Stimulated activated naive CD4-positive, alpha-beta T cell (primary cell): ENCODE data around the gene LRRIQ4.

Source experiments
- DNase-seq, 6 experiments: peaks; one replicate each; lab custom pipeline; 2025; lab: John Stamatoyannopoulos, UW

Gene LRRIQ4

DNA sequence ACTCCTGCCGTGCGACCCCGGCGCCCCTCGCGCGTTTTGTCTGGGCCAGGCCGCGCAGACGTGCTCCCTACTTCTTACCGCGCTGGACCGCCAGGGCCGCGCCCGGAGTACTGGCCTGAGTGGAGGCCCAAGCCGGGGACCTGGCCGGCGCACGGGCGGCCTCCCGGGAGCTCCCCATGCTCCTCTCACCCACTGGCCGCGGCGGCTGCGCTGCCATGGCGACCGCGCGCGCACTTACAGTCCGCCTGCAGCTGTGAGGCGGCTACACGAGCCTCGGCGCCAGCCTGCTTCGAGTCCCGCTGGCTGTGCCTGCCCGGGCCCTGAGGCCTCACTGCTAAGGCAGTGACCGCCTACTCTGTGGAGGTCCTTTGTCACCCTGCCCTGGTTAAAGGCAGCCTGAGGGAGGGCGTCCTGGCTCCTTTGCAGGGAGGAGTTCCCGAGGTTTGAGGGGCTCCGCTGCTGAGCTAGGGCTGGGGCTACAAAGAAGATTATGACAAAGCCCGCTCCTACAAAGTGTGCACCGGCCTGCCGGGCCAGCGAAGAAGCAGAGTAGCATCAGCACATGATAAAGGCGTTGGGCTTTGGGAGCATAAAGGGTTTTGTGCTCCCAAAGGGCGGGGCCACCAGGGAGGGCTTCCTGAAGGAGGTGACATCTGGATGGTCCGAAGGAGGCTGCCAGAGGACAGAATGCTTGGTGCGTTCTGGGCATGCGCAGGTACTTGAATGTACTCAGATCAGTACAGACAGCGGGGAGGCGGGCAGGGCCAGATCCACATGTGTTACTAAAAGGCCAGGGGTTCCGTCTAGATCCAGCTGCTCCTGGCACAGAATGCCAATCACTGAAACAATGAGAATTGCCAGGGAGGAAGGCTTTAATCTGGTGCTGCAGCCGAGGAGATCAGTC is at the start of gene LRRIQ4, which contains the start of gene LRRC34:
Gene LRRIQ4 (plus strand): TSS at position 539 of the 904 bp plus-strand sequence. CDS start 9,052 bp downstream, outside the sequence.
Gene LRRC34 (minus strand): TSS at position 573 of the 904 bp plus-strand sequence. CDS start 356 bp downstream, at position 217.
- DNase-seq, result peak; percentile 27 to 70 (median 51)

DNA sequence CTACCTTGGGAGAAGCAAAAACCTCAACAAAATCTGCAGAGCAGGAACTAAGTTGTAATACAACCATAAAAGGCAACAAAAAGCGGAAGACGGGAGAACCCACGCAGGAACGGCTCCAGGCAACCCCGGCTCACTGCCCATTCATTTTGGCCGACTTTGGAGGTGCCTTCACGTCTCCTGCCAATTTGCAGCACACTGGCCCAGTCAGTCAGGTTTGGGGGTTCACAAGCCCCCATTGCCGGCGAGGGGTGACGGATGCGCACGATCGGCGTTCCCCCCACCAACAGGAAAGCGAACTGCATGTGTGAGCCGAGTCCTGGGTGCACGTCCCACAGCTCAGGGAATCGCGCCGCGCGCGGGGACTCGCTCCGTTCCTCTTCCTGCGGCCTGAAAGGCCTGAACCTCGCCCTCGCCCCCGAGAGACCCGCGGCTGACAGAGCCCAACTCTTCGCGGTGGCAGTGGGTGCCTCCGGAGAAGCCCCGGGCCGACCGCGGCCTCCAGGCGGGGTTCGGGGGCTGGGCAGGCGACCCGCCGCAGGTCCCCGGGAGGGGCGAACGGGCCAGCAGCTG is 48.3 kb upstream of the LRRIQ4 start:
- peak; percentile 40 to 93 (median 76) for DNase-seq

- peak; percentile 86 to 95 (median 92) for DNase-seq
Observed at GRCh38 chr3:169764882-169765612, 47.6 kb upstream of the LRRIQ4 start, which contains the start of gene TERC. TERC (minus strand) TSS chr3:169765060.

GRCh38 chr3:169769287-169770181 is 43.1 kb upstream of the LRRIQ4 start, which contains the start of gene ACTRT3:
ACTRT3 (minus strand) TSS chr3:169769561; CDS start chr3:169769520, 41 bp downstream.
- DNase-seq, result peak; percentile 21 to 46 (median 30)

DNA sequence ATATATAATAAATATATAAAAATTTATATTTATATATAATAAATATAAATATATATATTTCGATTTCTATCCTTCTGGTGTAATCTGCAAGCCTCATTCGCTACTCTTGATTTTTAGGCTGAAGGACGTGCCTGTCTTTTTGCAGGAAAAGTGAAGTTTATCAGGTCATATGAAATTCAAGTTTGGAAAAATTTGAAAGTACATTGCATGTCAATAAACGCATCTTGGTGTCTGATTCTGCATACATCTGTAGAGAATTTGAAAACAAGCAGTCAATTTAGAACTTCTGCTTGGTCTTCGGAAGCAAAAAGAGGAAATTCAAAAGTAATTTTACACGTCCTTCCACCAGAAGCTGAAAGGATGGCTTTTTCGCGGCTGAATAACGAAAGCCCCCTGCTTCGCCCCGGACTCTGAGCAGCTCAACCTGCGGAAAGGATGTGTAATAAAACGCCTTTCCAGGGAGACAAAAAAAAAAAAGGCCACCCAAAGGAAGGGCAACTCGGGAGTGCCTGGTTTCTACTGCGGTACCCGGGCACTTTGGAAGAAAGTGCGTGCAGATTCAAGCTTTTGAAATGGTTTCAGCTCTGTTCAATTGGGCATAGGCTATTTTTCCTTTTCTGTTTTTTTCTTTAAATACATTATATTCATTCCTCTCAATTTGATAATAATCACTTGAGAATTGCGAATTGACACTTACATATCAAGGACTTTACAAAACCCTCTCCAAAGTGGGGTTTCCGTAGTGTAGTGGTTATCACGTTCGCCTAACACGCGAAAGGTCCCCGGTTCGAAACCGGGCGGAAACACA is 41.0 kb upstream of the LRRIQ4 start:
- DNase-seq, result peak; percentile 48 to 91 (median 70)

GRCh38 chr3:169772305-169772896 is 40.3 kb upstream of the LRRIQ4 start:
- peak in 2 of 6 experiments; percentile 46 to 83 for DNase-seq

DNA sequence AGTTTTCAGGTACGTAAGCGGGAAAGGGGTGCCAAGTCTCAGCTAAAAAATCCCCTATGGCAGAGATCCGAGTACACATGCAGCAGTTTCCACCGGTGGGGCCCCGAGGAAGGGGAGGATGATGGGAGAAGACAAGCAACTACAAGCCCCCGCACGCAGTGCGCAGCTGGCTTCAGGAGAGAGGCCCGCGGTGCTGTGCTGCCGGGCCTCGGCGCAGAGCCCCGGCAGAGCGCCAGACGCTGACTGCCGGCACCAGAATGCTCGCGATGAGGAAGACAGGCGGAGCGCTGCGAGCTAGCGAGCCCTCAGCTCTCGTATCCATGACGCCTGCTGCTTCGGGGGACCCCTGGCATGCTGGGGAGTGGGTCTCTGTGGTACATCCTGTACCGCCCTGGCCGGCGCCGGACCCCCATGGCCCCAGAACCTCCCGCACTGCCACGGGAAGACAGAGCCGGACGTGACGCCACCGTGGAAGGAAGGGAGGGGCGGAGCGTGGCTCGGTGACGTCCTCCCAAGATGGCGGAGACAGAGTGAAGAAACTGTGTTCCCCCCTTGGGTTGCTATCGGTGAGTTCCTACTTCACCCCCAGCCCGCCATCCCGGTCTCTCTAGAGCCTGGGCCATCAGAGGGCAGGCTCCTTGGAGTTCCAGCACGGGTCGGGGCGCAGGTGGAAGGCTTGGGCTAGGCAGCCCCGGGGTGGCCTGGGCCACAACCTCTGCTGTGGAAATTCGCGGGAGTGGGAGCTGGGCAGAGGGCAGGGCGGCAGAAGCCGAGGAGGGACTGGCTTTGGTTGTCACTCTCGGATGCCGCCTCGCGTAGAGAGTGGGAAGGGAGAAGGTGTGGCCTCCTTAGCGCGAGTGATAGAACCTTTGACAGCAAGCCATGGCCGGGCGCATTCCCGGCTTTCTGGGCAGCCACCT is 39.5 kb upstream of the LRRIQ4 start, which contains the start of gene MYNN:
Gene MYNN (plus strand): TSS at position 500 of the 920 bp plus-strand sequence. CDS start 900 bp downstream, outside the sequence.
- DNase-seq, result peak; percentile 83 to 96 (median 90)

GRCh38 chr3:169774186-169774585 is 38.5 kb upstream of the LRRIQ4 start:
- DNase-seq, result no peak

DNA sequence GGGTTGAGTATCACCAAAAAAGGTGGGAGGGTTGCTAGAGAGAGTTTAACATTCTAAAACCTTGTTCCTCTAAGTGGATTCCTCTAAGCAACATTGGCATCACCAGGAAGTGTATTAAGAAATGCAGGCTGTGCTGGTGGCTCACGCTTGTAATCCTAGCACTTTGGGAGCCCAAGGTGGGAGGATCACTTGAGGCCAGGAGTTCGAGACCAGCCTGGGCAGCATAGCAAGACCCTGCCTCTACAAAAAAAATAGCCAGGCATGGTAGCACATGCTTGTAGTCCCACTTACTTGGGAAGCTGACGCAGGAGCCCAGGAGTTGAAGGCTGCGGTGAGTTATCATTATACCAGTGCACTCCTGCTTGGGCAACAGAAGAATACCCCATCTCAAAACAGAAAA is 34.8 kb upstream of the LRRIQ4 start:
- DNase-seq, result no peak

GRCh38 chr3:169780742-169781141 is 31.9 kb upstream of the LRRIQ4 start:
- no peak for DNase-seq

GRCh38 chr3:169781209-169781855 is 31.3 kb upstream of the LRRIQ4 start:
- no peak for DNase-seq

DNA sequence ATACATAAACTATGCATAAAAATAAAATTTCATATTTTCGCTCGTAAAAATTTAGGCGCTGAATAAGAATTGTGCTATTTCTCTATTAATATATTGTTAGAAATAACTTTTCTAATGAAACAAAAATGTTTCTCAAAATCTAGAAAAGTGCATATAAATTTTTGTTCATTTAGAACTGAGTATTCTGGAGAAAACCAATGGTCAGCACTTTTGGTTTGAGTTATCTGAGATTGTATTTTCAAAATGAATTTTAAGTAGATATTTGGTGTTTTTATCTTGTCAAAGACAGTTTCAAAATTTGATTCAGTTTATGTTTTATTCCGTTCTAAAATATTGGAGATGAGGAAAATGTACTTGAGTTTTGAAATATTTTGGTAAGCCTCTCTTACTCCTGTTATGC is 25.6 kb upstream of the LRRIQ4 start:
- no peak for DNase-seq

DNA sequence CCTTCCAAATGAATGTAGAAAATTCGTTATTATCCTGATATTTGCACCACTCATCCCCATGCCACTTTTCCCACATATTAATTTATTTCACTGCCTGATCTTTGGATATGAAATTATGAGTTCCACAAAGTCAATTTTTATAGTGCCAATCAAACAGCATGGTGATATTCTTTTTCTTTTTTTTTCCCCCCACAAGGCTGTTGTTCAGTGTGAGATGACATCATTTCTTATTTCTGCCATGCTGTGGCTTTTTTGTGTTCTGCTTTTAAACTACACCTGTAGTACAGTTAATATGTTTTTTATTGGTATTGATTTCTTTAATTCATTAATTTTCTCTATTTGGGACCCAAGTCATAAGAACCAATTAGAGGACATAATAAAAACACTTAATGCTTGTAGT is 24.9 kb upstream of the LRRIQ4 start:
- no peak for DNase-seq

DNA sequence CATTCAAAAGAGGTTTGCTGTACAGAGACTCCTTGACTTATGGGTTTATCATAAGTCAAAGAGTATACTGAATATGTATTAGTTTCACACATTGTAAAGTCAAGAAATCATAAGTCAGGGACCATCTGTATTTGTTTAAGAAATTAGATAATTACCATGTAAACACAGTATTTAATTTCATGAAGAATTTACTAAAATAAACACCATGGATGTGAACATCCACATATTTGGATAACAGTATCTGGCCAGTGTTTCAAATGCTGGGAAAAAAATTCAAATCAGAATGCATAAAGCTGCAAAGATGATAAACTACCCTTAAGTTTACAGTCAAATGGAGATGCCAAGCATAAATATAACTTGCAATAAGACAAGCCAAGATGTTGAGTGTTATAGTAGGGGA is 22.5 kb upstream of the LRRIQ4 start:
- no peak for DNase-seq

DNA sequence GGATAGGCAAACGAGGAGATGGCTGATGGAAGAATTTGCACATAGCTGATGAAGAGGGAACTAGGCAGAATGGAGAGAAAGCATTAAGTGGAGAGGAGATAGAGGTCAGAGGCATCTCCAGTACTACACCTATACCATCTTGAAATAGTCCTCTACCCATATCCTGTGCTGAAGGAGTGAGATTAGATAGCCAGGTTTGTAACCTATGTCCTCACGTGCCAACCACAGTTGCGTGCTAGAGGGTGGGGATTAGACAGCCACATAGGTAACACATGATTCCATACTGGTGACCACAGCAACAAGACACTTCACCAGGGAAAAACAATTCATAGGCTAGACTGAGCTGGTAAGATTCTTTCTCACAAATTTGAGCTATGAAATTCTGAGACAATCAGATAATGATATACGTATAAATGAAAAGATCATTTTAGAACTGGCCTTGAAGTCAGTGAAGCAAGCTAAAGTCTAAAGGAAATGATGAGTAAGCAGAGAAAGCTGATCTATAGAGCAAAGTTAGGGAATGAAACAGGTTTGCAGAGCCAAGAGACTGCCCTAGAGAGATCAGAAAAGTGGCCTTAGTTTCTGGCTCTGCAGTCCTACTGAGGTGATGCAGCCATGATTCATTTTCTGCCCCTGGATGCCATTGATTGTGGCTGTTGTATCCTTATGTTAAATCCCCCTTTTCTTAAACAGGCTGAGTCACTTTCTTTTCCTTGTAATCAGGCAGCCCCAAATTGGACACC is 21.8 kb upstream of the LRRIQ4 start:
- no peak for DNase-seq

GRCh38 chr3:169792359-169792758 is 20.3 kb upstream of the LRRIQ4 start:
- DNase-seq, result no peak

DNA sequence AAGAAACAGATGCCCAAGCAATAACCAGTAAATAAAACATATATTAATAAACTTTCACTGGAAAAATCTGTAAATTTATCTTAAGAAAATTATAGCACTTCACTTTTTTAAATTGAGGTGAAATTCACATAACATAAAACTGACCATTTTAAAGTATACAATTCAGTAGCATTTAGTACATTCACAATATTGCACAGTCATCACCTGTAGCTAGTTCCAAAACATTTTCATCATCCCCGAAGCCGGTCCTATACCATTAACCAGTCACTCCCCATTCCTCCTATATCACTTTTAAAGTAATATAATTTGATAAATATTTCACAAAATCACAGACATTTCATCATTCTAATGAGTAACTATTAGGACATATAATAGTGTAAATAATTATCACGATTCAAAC is 8.0 kb upstream of the LRRIQ4 start:
- no peak for DNase-seq
